HepG2 (cell line): ENCODE data around the gene MIOS. TPM values are rescaled to one million over a fixed set of nuclear protein-coding genes. Genes with fewer than 3 reads are reported as not detected.

Experiments
- CEBPZ ChIP-seq: IDR thresholded peaks from 2 replicates; pipeline ENCODE4 v1.6.1; 2012; ENCODE audit warnings: low read length, improper control_type of control experiment
- DMAP1 ChIP-seq: IDR thresholded peaks from 2 replicates; pipeline ENCODE4 v1.6.1; 2016
- KLF12 ChIP-seq: sonication (generic); formaldehyde crosslinking; IDR thresholded peaks from 2 replicates; pipeline ENCODE4 v1.4.0; 2020; ENCODE audit warnings: missing genetic modification reagents, borderline replicate concordance
- MAFG ChIP-seq: sonication (generic); formaldehyde crosslinking; IDR thresholded peaks from 2 replicates; pipeline ENCODE4 v1.5.1; 2020; ENCODE audit warnings: mild to moderate bottlenecking, missing genetic modification reagents
- MLXIP ChIP-seq: sonication (generic); formaldehyde crosslinking; IDR thresholded peaks from 2 replicates; pipeline ENCODE4 v1.9.0; 2021; ENCODE audit warnings: missing genetic modification reagents, borderline replicate concordance
- MYC ChIP-seq: sonication (generic); formaldehyde crosslinking; IDR thresholded peaks from 2 replicates; pipeline ENCODE4 v1.9.0; 2021; ENCODE audit warnings: missing genetic modification reagents, borderline replicate concordance
- POGZ ChIP-seq: sonication (generic); formaldehyde crosslinking; IDR thresholded peaks from 2 replicates; pipeline ENCODE4 v1.4.0; 2020; ENCODE audit warnings: mild to moderate bottlenecking, missing genetic modification reagents
- PPARG ChIP-seq: conservative IDR thresholded peaks from 2 replicates; pipeline ENCODE4 v1.6.1; 2016; ENCODE audit warnings: missing biosample characterization, missing genetic modification reagents
- SP1 ChIP-seq, 2 experiments: fragments of 450-650 bp in 1 of 2; sonication (generic) in 1 of 2; formaldehyde crosslinking in 1 of 2; IDR thresholded peaks; 2 replicates each; pipeline versions ENCODE4 v1.4.0 to v1.6.1; 2016 to 2020; ENCODE audit warnings: missing genetic modification reagents in 1 of 2
- SP5 ChIP-seq: IDR thresholded peaks from 2 replicates; pipeline ENCODE4 v1.6.1; 2016; ENCODE audit warnings: low read depth, borderline replicate concordance
- ZBTB39 ChIP-seq: sonication (generic); formaldehyde crosslinking; IDR thresholded peaks from 2 replicates; pipeline ENCODE4 v1.5.0; 2020; ENCODE audit warnings: missing genetic modification reagents
- ZNF136 ChIP-seq: sonication (generic); formaldehyde crosslinking; IDR thresholded peaks from 2 replicates; pipeline ENCODE4 v1.8.1; 2022; ENCODE audit warnings: low read depth, mild to moderate bottlenecking, moderate library complexity, missing genetic modification reagents
- ZNF619 ChIP-seq: sonication (generic); formaldehyde crosslinking; IDR thresholded peaks from 2 replicates; pipeline ENCODE4 v1.4.0; 2020; ENCODE audit warnings: mild to moderate bottlenecking, missing genetic modification reagents
- ZNF709 ChIP-seq: sonication (generic); formaldehyde crosslinking; IDR thresholded peaks from 2 replicates; pipeline ENCODE4 v1.5.0; 2020; ENCODE audit warnings: mild to moderate bottlenecking, missing genetic modification reagents
- ZNF710 ChIP-seq: sonication (generic); formaldehyde crosslinking; IDR thresholded peaks from 2 replicates; pipeline ENCODE4 v1.5.0; 2020; ENCODE audit warnings: mild to moderate bottlenecking, missing genetic modification reagents, borderline replicate concordance
- polyA plus RNA-seq, 8 experiments: library from polyadenylated mRNA; depleted of rRNA in 3 of 8; stranded (reverse) in 7 of 8; unstranded in 1 of 8; fragments of >200 nt; fragmentation: Illumina TruSeq in 4 of 8; extraction: Trizol in 4 of 8; gene quantifications; 2 replicates each; pipeline versions ENCODE4 v1.2.1 to v1.2.3, GENCODE V29; 2011 to 2016; ENCODE audit warnings: low read depth in 4 of 8, missing spikeins in 1 of 8, mixed read lengths in 1 of 8; ENCODE audit not compliant: insufficient read depth in 1 of 8
- total RNA-seq, 5 experiments: library from RNA; depleted of rRNA; stranded (reverse); fragments of >200 nt; fragmentation: Illumina TruSeq; extraction: Trizol; gene quantifications; 2 replicates each; pipeline ENCODE4 v1.2.3, GENCODE V29; 2016; ENCODE audit warnings: low read depth in 1 of 5

Gene MIOS
- total and polyA plus RNA-seq, 2 of the 13 experiments (the other 11 are each of a cell fraction or from before 2014, with no cell fraction given): 15.2 to 33.5 TPM

GRCh38 chr7:7566651-7567611 is at the start of gene MIOS (continued):
- TF ChIP-seq CEBPZ: no peak
- TF ChIP-seq ZNF710 (CRISPR knock-in tag): no peak
- no peak for TF ChIP-seq MAFG (CRISPR knock-in tag)
- no peak for TF ChIP-seq MLXIP (CRISPR knock-in tag)
- TF ChIP-seq SP5: peak; percentile 31; the same call in 1 of the 2 replicates
- TF ChIP-seq PPARG (CRISPR knock-in tag): 0 out of 2 replicates have a peak, but pooled peaks have one; percentile 38
- peak; percentile 45; the same call in 1 of the 2 replicates for TF ChIP-seq ZNF709 (CRISPR knock-in tag)
- no peak for TF ChIP-seq DMAP1
- no peak for TF ChIP-seq ZNF136 (CRISPR knock-in tag)
- TF ChIP-seq SP1 (IDR thresholded peaks at IDR 0.05): no peak
- TF ChIP-seq SP1 (CRISPR knock-in tag; IDR thresholded peaks at IDR 0.05): peak; percentile 41; the same call in 1 of the 2 replicates
- TF ChIP-seq POGZ (CRISPR knock-in tag): no peak
- no peak for TF ChIP-seq ZBTB39 (CRISPR knock-in tag)
- TF ChIP-seq KLF12 (CRISPR knock-in tag): peak; percentile 77
- TF ChIP-seq ZNF619 (CRISPR knock-in tag): no peak
- peak; percentile 47; the same call in 1 of the 2 replicates for TF ChIP-seq MYC (CRISPR knock-in tag)
